Epidermal melanocyte (primary cell): ENCODE data around the gene HEXIM2.
"Not testable (repeated sequence)": the region's sequence is repeated elsewhere in the genome, so short reads cannot be mapped to it uniquely, and the experiment has no call there.

Experiments
- DNase-seq: peaks from one replicate; pipeline ENCODE4 v3.0.0; 2011; ENCODE audit warnings: low spot score; ENCODE audit not compliant: insufficient read length

The HEXIM2 gene

GRCh38 chr17:45161288-45162024 is at the start of gene HEXIM2:
Gene HEXIM2 (plus strand): TSS chr17:45161875. CDS start chr17:45162794, 919 bp downstream.
- DNase-seq = peak; percentile 88

DNA sequence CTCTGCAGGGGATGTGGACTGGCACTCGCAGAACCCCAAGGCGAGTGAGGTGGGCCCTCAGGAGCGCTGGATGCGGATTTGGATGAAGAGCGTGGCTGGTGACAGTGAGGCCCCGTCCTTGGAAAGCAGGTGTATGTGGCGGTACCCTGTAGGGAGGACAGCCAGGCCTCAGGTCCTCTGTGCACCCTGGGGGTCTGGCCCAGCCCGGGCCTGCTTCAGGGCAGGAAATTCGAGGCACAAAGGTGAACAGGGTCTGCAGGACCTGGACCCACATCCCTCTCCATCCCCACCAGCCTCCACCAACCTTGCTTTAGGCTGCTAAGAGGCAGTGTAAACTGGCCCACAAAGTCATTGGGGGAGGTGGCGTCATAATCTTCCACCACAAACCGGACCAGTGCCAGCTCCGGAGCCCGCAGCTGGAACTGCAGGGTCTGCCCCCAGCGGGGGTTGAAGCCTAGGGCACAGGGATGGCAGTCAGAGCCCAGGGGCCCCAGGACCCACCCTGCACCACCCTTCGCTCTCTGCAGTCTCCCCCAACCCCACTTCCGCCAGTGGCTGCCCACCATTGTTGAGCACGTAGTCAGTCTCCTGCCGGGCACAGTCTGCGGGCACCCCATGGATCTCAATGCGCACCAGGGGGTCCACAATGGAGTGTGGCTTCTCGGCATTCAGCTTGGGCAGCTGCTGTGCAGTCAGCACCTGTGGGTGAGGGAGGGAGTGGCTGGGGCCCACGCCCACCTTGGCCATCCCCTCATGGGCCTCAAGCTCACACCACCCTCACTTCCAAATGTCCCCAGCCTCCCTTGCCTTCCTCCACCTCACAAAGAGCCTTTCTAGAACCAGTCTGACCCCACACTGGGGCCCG is 48.9 kb upstream of the HEXIM2 start:
- DNase-seq = no peak

DNA sequence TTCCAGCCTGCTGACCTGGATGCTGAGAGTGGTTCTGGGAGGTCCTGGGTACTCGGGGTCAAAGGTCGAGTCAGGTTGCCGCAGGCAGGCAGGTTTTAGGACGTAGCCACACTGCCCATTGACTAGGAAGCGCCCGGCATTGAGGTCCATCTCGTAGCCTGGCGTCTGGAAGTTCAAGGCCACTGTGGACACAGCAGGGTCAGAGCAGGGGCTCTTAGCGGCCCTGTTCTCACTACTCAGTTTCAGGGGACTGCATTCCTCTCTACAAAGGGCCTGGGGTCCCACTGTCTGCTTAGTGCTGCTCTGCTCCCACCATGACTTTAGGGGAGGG is 48.3 kb upstream of the HEXIM2 start:
- DNase-seq = no peak

- DNase-seq = no peak
Measured at GRCh38 chr17:45114117-45114932, 47.4 kb upstream of the HEXIM2 start.

GRCh38 chr17:45115015-45115625 is 46.6 kb upstream of the HEXIM2 start:
- DNase-seq = no peak

GRCh38 chr17:45115871-45116270 is 45.8 kb upstream of the HEXIM2 start:
- DNase-seq = no peak

DNA sequence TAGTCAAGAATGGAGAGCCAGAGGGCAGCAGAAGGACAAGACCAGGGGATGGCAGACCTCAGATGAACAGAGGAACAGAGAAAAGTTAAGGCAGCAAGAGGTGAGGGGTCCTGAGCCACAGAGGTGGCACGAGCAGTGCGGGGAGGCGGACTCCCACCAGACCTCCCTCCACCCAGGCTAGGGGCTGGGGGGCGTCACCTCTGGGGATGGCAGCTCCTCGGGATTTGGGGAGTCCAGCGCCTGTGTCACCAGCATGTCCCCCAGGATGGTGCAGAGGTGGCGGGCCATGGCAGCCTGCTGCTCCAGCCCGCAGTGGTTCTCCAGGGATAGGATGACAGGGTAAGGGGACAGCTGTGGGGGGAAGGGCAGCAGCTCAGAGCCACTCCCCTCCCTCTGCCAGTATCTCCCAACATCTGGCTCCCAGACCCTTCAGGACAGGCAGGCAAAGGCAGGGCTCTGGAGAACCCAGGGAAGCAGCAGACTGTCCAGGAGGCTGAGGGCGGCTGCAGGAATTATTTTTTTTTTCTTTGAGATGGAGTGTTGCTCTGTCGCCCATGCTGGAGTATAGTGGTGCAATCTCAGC is 45.1 kb upstream of the HEXIM2 start:
- DNase-seq = no peak

GRCh38 chr17:45117334-45117733 is 44.3 kb upstream of the HEXIM2 start:
- DNase-seq = no peak

DNA sequence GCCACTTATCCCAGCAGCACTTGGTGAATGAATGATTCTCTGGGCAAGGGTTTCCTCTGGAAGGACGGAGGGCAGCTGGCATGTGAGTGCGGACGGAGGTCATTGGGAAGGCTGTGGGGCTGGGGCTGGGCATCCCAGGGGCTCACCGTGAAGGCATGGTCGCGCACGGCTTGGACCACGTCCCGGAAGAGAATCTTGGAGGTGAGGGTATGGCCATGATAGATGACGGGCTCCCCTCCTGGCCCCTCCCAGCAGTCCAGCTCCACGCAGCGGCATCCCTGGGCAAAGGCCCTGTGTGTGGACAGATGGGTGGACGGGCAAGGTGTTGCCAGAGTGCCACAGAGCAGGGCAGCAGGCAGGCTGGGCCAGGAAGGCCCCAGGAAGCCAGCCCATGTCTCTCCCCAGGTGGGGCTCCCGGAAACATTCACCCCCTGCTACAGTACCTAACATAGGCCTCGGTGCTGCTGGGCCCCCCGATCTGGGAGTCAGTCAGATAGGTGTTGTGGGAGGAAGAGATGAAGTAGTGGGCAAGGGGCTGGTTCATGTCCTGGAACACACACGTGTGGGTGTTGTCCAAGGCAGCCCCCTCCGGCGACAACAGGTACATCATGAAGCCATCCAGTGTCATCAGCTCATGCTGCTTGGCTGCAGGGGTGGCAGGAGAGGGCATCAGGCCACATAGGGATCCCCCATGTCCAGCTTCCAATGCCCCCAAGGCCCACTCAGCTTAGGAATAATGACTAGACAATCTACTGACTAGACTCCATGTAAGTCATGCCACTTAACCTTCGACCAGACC is 43.6 kb upstream of the HEXIM2 start:
- DNase-seq = no peak

DNA sequence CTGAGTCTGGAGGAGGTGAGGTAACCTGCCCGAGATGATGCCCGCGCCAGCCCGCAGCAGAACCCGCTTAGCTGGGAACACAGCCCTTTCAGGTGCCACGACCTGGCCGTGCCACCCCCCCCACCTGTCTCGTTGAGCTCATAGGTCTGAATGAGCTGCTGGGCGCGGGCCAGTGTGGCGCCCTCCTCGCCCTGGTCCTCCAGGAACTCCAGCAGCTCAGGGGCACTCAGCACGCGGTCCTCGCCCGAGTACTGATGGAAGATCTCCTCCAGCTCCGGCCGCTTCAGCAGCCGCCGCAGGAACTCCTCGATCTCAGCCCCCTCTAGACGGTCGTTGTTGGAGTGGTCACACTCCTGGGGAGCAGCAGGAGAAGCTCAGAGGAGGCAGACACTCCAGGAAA is 43.0 kb upstream of the HEXIM2 start:
- no peak for DNase-seq

- no peak for DNase-seq
Measured at GRCh38 chr17:45119964-45120363, 41.7 kb upstream of the HEXIM2 start.

GRCh38 chr17:45120558-45120957 is 41.1 kb upstream of the HEXIM2 start:
- DNase-seq = no peak

DNA sequence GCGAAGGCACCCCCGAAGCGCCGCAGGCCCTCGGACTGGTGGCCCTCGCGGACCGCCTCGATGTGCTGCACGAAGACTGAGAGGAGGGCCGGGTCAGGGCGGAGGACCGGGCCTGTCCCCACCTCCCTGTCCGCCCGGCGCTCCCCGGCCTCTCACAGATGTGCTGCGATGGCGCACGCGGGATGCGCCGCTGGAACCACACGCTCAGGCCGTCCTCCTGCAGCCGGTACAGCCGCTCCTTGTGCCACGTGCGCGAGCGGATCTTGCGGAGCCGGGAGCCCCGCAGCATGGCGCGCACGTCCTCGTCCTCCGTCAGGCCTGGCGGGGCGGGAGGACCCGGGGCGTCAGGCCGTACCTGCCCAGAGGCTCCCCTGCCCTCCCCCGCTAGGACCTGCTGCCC is 40.6 kb upstream of the HEXIM2 start:
- DNase-seq = no peak

- DNase-seq = no peak
Measured at GRCh38 chr17:45123076-45123770, 38.5 kb upstream of the HEXIM2 start.

- DNase-seq = peak; percentile 65
Measured at GRCh38 chr17:45123930-45124796, 37.5 kb upstream of the HEXIM2 start.

DNA sequence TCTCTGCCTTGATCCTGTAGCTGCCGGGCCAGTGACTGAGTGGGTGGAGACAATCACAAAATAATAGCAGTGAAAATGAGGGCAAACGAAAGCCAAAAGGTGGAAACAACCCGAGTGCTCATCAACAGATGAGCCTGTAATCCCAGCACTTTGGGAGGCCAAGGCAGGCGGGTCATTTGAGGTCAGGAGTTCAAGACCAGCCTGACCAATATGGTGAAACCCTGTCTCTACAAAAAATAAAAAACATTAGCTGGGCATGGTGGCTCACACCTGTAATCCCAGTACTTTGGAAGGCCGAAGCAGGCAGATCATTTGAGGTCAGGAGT is 36.9 kb upstream of the HEXIM2 start:
- DNase-seq = not testable (repeated sequence)

GRCh38 chr17:45125509-45125908 is 36.2 kb upstream of the HEXIM2 start:
- DNase-seq = no peak

- no peak for DNase-seq
Measured at GRCh38 chr17:45127207-45127547, 34.5 kb upstream of the HEXIM2 start.
